ENCODE data around the gene LRPAP1. TPM values are rescaled to one million over a fixed set of nuclear protein-coding genes. Genes with fewer than 3 reads are reported as not detected.
"Not testable (repeated sequence)": the region's sequence is repeated elsewhere in the genome, so short reads cannot be mapped to it uniquely, and the experiment has no call there.

Gene LRPAP1
- total and polyA plus RNA-seq, 2 donors (not counting 3 experiments of a cell fraction or from before 2014, with no cell fraction given): 90.1 to 170 TPM

- POLR2A ChIA-PET: no interaction called here
- DNase-seq (ENCODE audit: low read depth, low spot score) (no peak), FAIRE-seq (no peak)
- no peak overlapping the region for H2AFZ ChIP-seq (ENCODE audit: low read depth, low read length)
- H3K4me3 ChIP-seq (replicated peaks in 1 of 3; ENCODE audit: insufficient read depth in 1 of 3, low read depth in 1 of 3, low read length in 3 of 3): no peak overlapping the region
- no peak for TF ChIP-seq POLR2AphosphoS5 (IDR thresholded peaks at IDR 0.05; ENCODE audit: insufficient read depth, low read depth, low read length)
- TF ChIP-seq FOS (IDR thresholded peaks at IDR 0.05; ENCODE audit: borderline replicate concordance, insufficient read depth, low read length): no peak
- no peak for TF ChIP-seq GATA2 (IDR thresholded peaks at IDR 0.05; ENCODE audit: insufficient read depth, insufficient read length, low read depth, low read length)
- TF ChIP-seq EZH2 (IDR thresholded peaks at IDR 0.05; ENCODE audit: borderline replicate concordance, low read depth, low read length, severe bottlenecking): no peak
- no peak for TF ChIP-seq POLR2A (IDR thresholded peaks at IDR 0.05; ENCODE audit: low read depth, low read length)
- TF ChIP-seq JUN (IDR thresholded peaks at IDR 0.05; ENCODE audit: borderline replicate concordance, insufficient read depth, insufficient read length, low read depth): no peak
- TF ChIP-seq CTCF (IDR thresholded peaks at IDR 0.05; ENCODE audit: extremely low read depth in 1 of 2, insufficient read depth in 1 of 2, low read depth in 1 of 2, low read length in 2 of 2): no peak
- no peak for TF ChIP-seq MAX (IDR thresholded peaks at IDR 0.05; ENCODE audit: insufficient read depth, insufficient read length)
- no peak for TF ChIP-seq MYC (IDR thresholded peaks at IDR 0.05; ENCODE audit: low read depth, low read length)
- no peaks in the 10 kb centered on the region for H4K20me1 ChIP-seq (replicated peaks; ENCODE audit: control insufficient read depth, extremely low read depth, insufficient read depth, low read length)
- CTCF ChIA-PET: interaction anchor here (1.0 kb wide), 1 partner anchor 309 kb away, joined by 4 read pairs; no protein-coding TSS in a partner anchor
- no peaks in the 10 kb centered on the region for H3K36me3 ChIP-seq (ENCODE audit: control insufficient read depth in 2 of 2, extremely low read depth in 1 of 2, insufficient read depth in 2 of 2, low read length in 2 of 2)
- no peak overlapping the region for H3K9ac ChIP-seq (replicated peaks; ENCODE audit: extremely low read depth, insufficient read depth, low read length)
- H3K27me3 ChIP-seq (ENCODE audit: control insufficient read depth in 2 of 2, insufficient read depth in 2 of 2, low read length in 2 of 2): no peaks in the 10 kb centered on the region
- no peaks in the 10 kb centered on the region for H3K79me2 ChIP-seq (ENCODE audit: control insufficient read depth, insufficient read depth, low read length)
- no TSS peak for BruUV-seq (replicated peaks)
- intact Hi-C loops (cut with micrococcal nuclease) (no loop called here), dilution Hi-C loops (cut with MboI; ENCODE audit: extremely low pct_ligation_motif_present, low sequenced_read_pairs) (no loop called here)
- no peak overlapping the region for H3K4me2 ChIP-seq (ENCODE audit: insufficient read depth, low read length)
- H3K9me3 ChIP-seq (replicated peaks; ENCODE audit: control insufficient read depth, insufficient read depth, low read length): no peaks in the 10 kb centered on the region
- no peaks in the 10 kb centered on the region for H3K9me1 ChIP-seq (replicated peaks; ENCODE audit: control insufficient read depth, extremely low read depth, insufficient read depth, low read length)
- H3K27ac ChIP-seq (ENCODE audit: insufficient read depth, low read depth, low read length): no peak overlapping the region
- H3K4me1 ChIP-seq (ENCODE audit: control insufficient read depth, extremely low read depth, insufficient read depth, low read length): no peaks in the 10 kb centered on the region
These were observed 39.7 kb upstream of the LRPAP1 start for GRCh38 chr4:3571921-3572320.

- CTCF ChIA-PET; H3K79me2 ChIP-seq (ENCODE audit: control insufficient read depth, insufficient read depth, low read length); intact Hi-C loops (cut with micrococcal nuclease); DNase-seq (ENCODE audit: low read depth, low spot score); POLR2A ChIA-PET; FAIRE-seq; dilution Hi-C loops (cut with MboI; ENCODE audit: extremely low pct_ligation_motif_present, low sequenced_read_pairs); H4K20me1 ChIP-seq (replicated peaks; ENCODE audit: control insufficient read depth, extremely low read depth, insufficient read depth, low read length); H3K9me3 ChIP-seq (replicated peaks; ENCODE audit: control insufficient read depth, insufficient read depth, low read length); H3K27me3 ChIP-seq (ENCODE audit: control insufficient read depth in 2 of 2, insufficient read depth in 2 of 2, low read length in 2 of 2); H3K27ac ChIP-seq (ENCODE audit: insufficient read depth, low read depth, low read length); H2AFZ ChIP-seq (ENCODE audit: low read depth, low read length); H3K4me3 ChIP-seq (replicated peaks in 1 of 3; ENCODE audit: insufficient read depth in 1 of 3, low read depth in 1 of 3, low read length in 3 of 3); H3K9me1 ChIP-seq (replicated peaks; ENCODE audit: control insufficient read depth, extremely low read depth, insufficient read depth, low read length); BruUV-seq (replicated peaks); H3K4me1 ChIP-seq (ENCODE audit: control insufficient read depth, extremely low read depth, insufficient read depth, low read length); H3K36me3 ChIP-seq (ENCODE audit: control insufficient read depth in 2 of 2, extremely low read depth in 1 of 2, insufficient read depth in 2 of 2, low read length in 2 of 2); H3K9ac ChIP-seq (replicated peaks; ENCODE audit: extremely low read depth, insufficient read depth, low read length); H3K4me2 ChIP-seq (ENCODE audit: insufficient read depth, low read length): not testable (repeated sequence)
These were observed 38.7 kb upstream of the LRPAP1 start for GRCh38 chr4:3570923-3571322.

GRCh38 chr4:3569611-3570010, 37.4 kb upstream of the LRPAP1 start:
- POLR2A ChIA-PET; H3K9ac ChIP-seq (replicated peaks; ENCODE audit: extremely low read depth, insufficient read depth, low read length); dilution Hi-C loops (cut with MboI; ENCODE audit: extremely low pct_ligation_motif_present, low sequenced_read_pairs); DNase-seq (ENCODE audit: low read depth, low spot score); H3K79me2 ChIP-seq (ENCODE audit: control insufficient read depth, insufficient read depth, low read length); intact Hi-C loops (cut with micrococcal nuclease); H3K4me1 ChIP-seq (ENCODE audit: control insufficient read depth, extremely low read depth, insufficient read depth, low read length); H2AFZ ChIP-seq (ENCODE audit: low read depth, low read length); CTCF ChIA-PET; H3K4me3 ChIP-seq (replicated peaks in 1 of 3; ENCODE audit: insufficient read depth in 1 of 3, low read depth in 1 of 3, low read length in 3 of 3); BruUV-seq (replicated peaks); H3K9me3 ChIP-seq (replicated peaks; ENCODE audit: control insufficient read depth, insufficient read depth, low read length); H3K27me3 ChIP-seq (ENCODE audit: control insufficient read depth in 2 of 2, insufficient read depth in 2 of 2, low read length in 2 of 2); H3K27ac ChIP-seq (ENCODE audit: insufficient read depth, low read depth, low read length); H3K9me1 ChIP-seq (replicated peaks; ENCODE audit: control insufficient read depth, extremely low read depth, insufficient read depth, low read length); H3K36me3 ChIP-seq (ENCODE audit: control insufficient read depth in 2 of 2, extremely low read depth in 1 of 2, insufficient read depth in 2 of 2, low read length in 2 of 2); FAIRE-seq; H4K20me1 ChIP-seq (replicated peaks; ENCODE audit: control insufficient read depth, extremely low read depth, insufficient read depth, low read length); H3K4me2 ChIP-seq (ENCODE audit: insufficient read depth, low read length): not testable (repeated sequence)
